ENCODE results near the gene ALKBH4.
"Not testable (repeated sequence)": the region's sequence is repeated elsewhere in the genome, so short reads cannot be mapped to it uniquely, and the experiment has no call there.

Gene ALKBH4

DNA sequence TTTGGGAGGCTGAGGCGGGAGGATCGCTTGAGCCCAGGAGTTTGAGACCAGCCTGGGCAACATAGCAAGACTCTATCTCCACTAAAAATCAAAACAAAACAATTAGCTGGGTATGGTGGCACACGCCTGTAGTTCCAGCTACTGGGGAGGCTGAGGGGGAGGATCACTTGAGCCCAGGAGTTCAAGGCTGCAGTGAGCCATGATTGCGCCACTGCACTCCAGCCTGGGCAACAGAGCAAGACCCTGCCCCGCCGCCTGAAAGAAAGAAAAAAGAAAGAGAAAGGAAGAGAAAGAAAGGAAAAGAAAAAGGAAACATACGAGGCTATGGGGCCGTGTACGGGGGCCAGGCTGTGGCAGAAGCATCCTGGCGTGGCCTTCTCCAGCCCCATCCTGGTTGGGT lies 9.7 kb downstream of the ALKBH4 start:
- DNase-seq (ENCODE audit: low spot score) = not testable (repeated sequence)

GRCh38 chr7:102454468-102454867 lies 10.2 kb downstream of the ALKBH4 start:
- DNase-seq (ENCODE audit: low spot score) = no peak

DNA sequence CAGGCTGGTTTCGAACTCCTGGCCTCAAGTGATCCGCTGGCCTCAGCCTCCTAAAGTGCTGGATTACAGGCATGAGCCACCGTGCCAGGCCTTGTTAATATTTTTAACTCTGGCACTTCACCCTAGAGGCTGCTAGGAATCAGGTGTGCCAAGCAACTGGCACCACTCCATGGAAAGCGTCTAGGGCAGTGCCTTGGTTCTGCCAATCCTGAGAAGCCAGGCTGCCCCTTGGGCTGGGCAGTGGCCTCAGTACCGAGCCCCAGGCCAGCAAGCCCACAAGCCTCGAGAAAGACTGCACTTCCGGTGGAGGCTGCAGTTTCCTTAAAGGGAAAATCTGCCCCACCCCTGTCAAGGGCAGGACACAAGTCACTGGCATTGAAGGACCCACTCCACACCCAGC lies 11.3 kb downstream of the ALKBH4 start:
- DNase-seq (ENCODE audit: low spot score) = no peak

- DNase-seq (ENCODE audit: low spot score) = no peak
Observed at GRCh38 chr7:102452451-102452850, 12.2 kb downstream of the ALKBH4 start.

- DNase-seq (ENCODE audit: low spot score) = no peak
Observed at GRCh38 chr7:102451371-102452054, 13.2 kb downstream of the ALKBH4 start.

- DNase-seq (ENCODE audit: low spot score) = no peak
Observed at GRCh38 chr7:102450242-102450641, 14.4 kb downstream of the ALKBH4 start.

DNA sequence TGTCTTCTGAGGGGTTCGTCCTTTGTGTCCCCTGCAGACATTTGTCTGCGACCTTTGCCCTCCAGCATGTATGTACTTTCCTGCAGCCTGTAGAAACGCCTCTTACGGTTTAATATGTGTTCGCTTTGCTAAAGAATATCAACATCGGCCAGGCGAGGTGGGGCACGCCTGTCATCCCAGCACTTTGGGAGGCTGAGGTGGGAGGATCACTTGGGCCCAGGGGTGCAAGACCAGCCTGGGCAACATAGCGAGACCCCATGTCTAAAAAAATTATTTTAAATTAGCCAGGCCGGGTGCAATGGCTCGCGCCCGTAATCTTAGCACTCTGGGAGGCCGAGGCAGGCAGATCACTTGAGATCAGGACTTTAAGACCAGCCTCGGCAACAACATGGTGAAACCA lies 15.5 kb downstream of the ALKBH4 start:
- DNase-seq (ENCODE audit: low spot score) = no peak

- DNase-seq (ENCODE audit: low spot score) = no peak
Observed at GRCh38 chr7:102447311-102447710, 17.4 kb downstream of the ALKBH4 start.

DNA sequence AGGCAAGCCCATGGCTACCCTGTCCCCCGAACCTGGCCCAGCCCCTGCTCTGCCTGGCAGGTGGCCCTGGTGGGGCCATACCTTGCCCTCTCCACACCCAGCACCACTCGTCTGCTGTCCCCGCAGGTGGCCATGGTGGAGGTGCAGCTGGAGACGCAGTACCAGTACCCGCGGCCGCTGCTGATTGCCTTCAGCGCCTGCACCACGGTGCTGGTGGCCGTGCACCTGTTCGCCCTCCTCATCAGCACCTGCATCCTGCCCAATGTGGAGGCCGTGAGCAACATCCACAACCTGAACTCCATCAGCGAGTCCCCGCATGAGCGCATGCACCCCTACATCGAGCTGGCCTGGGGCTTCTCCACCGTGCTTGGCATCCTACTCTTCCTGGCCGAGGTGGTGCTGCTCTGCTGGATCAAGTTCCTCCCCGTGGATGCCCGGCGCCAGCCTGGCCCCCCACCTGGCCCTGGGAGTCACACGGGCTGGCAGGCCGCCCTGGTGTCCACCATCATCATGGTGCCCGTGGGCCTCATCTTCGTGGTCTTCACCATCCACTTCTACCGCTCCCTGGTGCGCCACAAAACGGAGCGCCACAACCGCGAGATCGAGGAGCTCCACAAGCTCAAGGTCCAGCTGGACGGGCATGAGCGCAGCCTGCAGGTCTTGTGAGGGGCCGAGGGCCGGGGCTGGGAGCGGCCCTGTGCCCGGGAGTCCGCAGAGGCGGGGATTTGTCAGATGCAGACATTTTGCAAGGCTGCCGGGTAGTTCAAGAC lies 18.1 kb downstream of the ALKBH4 start:
- DNase-seq (ENCODE audit: low spot score) = no peak

GRCh38 chr7:102445674-102446071 lies 19.0 kb downstream of the ALKBH4 start:
- no peak for DNase-seq (ENCODE audit: low spot score)

- no peak for DNase-seq (ENCODE audit: low spot score)
Observed at GRCh38 chr7:102444961-102445673, 19.5 kb downstream of the ALKBH4 start.

DNA sequence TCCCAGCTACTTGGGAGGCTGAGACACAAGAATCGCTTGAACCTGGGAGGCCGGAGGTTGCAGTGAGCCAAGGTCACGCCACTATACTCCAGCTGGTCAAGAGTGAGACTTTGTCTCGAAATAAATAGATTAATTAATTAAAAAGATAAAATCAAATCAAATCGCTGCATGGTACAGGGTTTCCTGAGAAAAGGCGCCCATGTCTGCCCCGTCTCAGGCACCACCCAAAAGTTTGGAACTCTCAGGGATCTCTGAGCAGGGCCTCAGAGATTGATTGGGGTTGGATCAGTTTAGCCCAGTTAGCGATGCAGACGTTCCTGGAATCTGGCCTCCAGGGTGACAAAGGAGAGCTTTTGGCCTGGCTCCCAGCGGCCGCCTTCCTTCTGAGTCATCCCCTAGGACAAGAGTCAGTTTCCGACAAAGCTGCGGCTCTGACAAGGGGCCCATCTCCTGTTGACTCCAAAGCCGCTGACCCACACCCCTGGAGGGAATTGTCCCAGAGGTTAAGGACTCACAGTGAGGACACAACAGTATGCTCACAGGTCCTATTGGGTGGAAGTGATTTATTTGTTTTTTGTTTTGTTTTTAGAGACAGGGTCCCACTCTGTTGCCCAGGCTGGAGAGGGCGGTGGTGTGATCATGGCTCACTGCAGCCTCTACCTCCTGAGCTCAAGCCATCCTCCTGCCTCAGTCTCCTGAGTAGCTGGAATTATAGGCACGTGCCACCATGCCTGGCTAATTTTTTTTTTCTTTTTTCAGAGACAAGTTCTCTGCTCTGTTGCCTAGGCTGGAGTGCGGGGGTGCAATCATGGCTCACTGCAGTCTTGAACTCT lies 24.5 kb downstream of the ALKBH4 start:
- DNase-seq (ENCODE audit: low spot score) = peak; percentile 85

- DNase-seq (ENCODE audit: low spot score) = no peak
Observed at GRCh38 chr7:102436118-102436517, 28.5 kb downstream of the ALKBH4 start.

- DNase-seq (ENCODE audit: low spot score) = no peak
Observed at GRCh38 chr7:102434039-102434486, 30.6 kb downstream of the ALKBH4 start.

GRCh38 chr7:102433219-102434038 lies 31.2 kb downstream of the ALKBH4 start, which contains the start of gene ORAI2:
Gene ORAI2 (plus strand): TSS chr7:102433575. CDS start chr7:102438957, 5,382 bp downstream.
- peak; percentile 81 for DNase-seq (ENCODE audit: low spot score)

GRCh38 chr7:102432442-102433218 lies 32.0 kb downstream of the ALKBH4 start:
- no peak for DNase-seq (ENCODE audit: low spot score)

- no peak for DNase-seq (ENCODE audit: low spot score)
Observed at GRCh38 chr7:102431617-102432298, 32.9 kb downstream of the ALKBH4 start.

GRCh38 chr7:102429141-102429899 lies 35.3 kb downstream of the ALKBH4 start:
- DNase-seq (ENCODE audit: low spot score) = no peak

DNA sequence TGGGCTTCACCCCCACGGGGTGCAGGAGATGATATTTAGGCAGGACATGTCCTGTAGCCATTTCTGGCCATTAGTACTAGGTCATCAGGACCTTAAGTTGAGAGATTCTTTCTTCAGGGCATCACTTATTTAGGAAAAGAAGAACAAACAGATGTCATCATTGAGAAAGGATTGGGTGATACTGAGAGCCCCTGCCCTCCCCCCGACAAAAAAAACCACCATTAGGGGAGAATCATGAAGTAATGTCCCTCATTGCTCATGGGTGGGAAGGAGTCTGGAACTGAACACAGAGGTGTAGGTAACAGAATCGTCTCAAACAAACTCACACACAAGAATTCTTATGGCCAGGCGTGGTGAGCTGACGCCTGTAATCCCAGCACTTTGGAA lies 37.7 kb downstream of the ALKBH4 start:
- DNase-seq (ENCODE audit: low spot score) = no peak

Measured in RKO (cell line).